ENCODE results near the gene ENSA. TPM values are rescaled to one million over a fixed set of nuclear protein-coding genes. Genes with fewer than 3 reads are reported as not detected.
"Not testable (repeated sequence)": the region's sequence is repeated elsewhere in the genome, so short reads cannot be mapped to it uniquely, and the experiment has no call there.

ENSA gene
- total RNA-seq, 1 donor from 2014 or later, result 225 TPM

- no peak overlapping the region for H3K4me3 ChIP-seq (ENCODE audit: low read depth, low read length)
- DNase-seq (ENCODE audit: low read depth), result no peak
- no peak for TF ChIP-seq CTCF (conservative IDR thresholded peaks at IDR 0.05; ENCODE audit: low read depth, low read length)
These were observed 13.8 kb downstream of the ENSA start for GRCh38 chr1:150615346-150616201.

GRCh38 chr1:150613061-150613920 is 16.1 kb downstream of the ENSA start:
- H3K4me3 ChIP-seq (ENCODE audit: low read depth, low read length), result no peak overlapping the region
- DNase-seq (ENCODE audit: low read depth), result no peak
- no peak for TF ChIP-seq CTCF (conservative IDR thresholded peaks at IDR 0.05; ENCODE audit: low read depth, low read length)

GRCh38 chr1:150612014-150612345 is 17.4 kb downstream of the ENSA start:
- DNase-seq (ENCODE audit: low read depth), result no peak
- no peak for TF ChIP-seq CTCF (conservative IDR thresholded peaks at IDR 0.05; ENCODE audit: low read depth, low read length)
- H3K4me3 ChIP-seq (ENCODE audit: low read depth, low read length), result no peak overlapping the region

- no peak overlapping the region for H3K4me3 ChIP-seq (ENCODE audit: low read depth, low read length)
- DNase-seq (ENCODE audit: low read depth), result no peak
- TF ChIP-seq CTCF (conservative IDR thresholded peaks at IDR 0.05; ENCODE audit: low read depth, low read length), result no peak
These were observed 18.8 kb downstream of the ENSA start for GRCh38 chr1:150610576-150610975.

- no peak for TF ChIP-seq CTCF (conservative IDR thresholded peaks at IDR 0.05; ENCODE audit: low read depth, low read length)
- no peak for DNase-seq (ENCODE audit: low read depth)
These were observed 19.7 kb downstream of the ENSA start for GRCh38 chr1:150609732-150610131.

GRCh38 chr1:150606463-150607142 is 22.8 kb downstream of the ENSA start:
- TF ChIP-seq CTCF (conservative IDR thresholded peaks at IDR 0.05; ENCODE audit: low read depth, low read length), result no peak
- H3K4me3 ChIP-seq (ENCODE audit: low read depth, low read length), result no peak overlapping the region
- no peak for DNase-seq (ENCODE audit: low read depth)

More at GRCh38 chr1:150609732-150610131, 19.7 kb downstream of the ENSA start:
- no peak overlapping the region for H3K4me3 ChIP-seq (ENCODE audit: low read depth, low read length)

GRCh38 chr1:150605451-150605731 is 24.0 kb downstream of the ENSA start:
- H3K4me3 ChIP-seq (ENCODE audit: low read depth, low read length); DNase-seq (ENCODE audit: low read depth): not testable (repeated sequence)
